ELF-1 (cell line): ENCODE measurements around the gene OR10AD1.
A peak's percentile ranks its signal among the peaks of the same experiment; 100 is the strongest.
"Not testable (repeated sequence)": the region's sequence is repeated elsewhere in the genome, so short reads cannot be mapped to it uniquely, and the experiment has no call there.

Experiments used
- DNase-seq: peaks from one replicate; pipeline ENCODE4 v3.0.0-alpha.2; 2016; ENCODE audit warnings: low read depth, low spot score

The OR10AD1 gene

GRCh38 chr12:48160807-48161206 lies 42.3 kb downstream of the OR10AD1 start:
- DNase-seq, result no peak

DNA sequence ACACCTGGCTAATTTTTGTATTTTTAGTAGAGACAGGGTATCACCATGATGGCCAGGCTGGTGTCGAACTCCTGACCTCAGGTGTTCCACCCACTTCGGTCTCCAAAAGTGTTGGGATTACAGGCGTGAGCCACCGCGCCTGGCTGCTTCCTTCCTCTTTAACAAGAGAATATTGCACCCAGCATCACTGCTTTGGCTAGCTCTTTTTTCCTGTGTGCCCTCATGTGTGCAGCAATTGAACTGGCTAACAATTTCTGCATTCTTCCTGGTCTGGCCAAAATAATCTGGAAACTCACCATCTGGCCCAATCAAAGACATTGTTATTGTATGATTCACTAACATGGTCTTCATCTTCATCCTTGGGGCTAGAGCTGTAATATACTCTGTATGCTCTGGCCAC lies 43.0 kb downstream of the OR10AD1 start:
- DNase-seq, result no peak

- DNase-seq, result no peak
Measured at GRCh38 chr12:48157889-48158370, 45.2 kb downstream of the OR10AD1 start.

DNA sequence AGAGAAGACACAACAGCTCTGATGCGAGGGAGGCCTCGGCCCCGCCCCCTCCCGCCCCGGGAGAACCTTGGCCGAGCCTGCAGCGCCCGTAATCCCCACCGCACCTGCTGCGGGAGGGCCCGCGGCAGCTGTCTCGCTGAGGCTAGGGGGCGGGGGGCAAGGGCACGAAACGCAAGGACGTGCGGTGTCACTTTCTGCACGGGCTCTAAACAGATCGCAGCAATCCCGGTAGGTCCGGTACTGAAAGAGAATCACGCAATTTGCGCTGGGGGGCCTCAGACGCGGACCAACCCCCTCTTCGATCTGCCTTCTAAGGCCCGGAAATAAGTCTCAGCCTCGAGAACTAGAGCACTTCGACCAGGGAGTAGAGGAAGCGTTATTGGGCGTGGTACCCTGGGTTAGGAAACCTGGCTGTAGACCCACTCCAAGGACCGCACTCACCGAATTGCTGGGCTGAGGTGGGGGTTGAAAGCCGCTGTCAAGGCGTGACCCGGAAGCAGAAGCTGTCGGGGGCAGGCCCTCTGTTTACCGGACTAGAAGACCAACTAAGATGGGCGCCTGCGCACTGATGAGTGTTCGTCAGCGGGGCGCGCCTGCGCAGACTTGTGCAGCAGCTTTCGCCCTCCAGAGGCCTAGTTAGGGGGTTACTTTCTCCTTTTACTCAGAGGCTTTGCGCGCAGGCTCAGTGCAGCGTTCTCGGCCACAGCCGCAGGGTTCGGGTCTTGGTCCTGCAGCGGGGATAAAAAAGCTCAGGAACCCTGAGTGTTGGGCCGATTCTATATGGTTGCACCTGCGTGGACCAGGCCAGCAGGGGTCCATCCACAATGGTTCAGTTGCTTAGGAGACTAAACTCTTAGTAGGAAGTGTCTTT lies 45.8 kb downstream of the OR10AD1 start, which contains the start of gene ASB8:
Gene ASB8 (minus strand): TSS at position 498 of the 871 bp plus-strand sequence. CDS start 4,019 bp downstream, outside the sequence.
- DNase-seq, result peak; percentile 99

GRCh38 chr12:48156652-48157017 lies 46.5 kb downstream of the OR10AD1 start:
- no peak for DNase-seq

DNA sequence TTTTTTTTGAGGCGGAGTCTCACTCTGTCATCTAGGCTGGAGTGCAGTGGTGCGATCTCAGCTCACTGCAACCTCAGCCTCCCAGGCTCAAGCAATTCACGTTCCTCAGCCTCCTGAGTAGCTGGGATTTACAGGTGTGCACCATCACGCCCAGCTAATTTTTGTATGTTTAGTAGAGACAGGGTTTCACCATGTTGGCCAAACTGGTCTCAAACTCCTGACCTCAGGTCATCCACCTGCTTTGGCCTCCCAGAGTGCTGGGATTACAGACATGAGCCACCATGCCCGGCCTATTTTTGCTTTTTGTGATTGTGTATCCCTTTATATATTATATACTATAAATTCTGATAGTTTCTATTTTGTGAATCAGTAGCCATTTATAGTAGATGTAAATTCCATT lies 47.3 kb downstream of the OR10AD1 start:
- DNase-seq, result not testable (repeated sequence)
